Measurements from ENCODE around the gene REPIN1. TPM values are rescaled to one million over a fixed set of nuclear protein-coding genes. Genes with fewer than 3 reads are reported as not detected.

The REPIN1 gene
- total and polyA plus RNA-seq, 2 donors from 2014 or later = 53.7 to 95.8 TPM

DNA sequence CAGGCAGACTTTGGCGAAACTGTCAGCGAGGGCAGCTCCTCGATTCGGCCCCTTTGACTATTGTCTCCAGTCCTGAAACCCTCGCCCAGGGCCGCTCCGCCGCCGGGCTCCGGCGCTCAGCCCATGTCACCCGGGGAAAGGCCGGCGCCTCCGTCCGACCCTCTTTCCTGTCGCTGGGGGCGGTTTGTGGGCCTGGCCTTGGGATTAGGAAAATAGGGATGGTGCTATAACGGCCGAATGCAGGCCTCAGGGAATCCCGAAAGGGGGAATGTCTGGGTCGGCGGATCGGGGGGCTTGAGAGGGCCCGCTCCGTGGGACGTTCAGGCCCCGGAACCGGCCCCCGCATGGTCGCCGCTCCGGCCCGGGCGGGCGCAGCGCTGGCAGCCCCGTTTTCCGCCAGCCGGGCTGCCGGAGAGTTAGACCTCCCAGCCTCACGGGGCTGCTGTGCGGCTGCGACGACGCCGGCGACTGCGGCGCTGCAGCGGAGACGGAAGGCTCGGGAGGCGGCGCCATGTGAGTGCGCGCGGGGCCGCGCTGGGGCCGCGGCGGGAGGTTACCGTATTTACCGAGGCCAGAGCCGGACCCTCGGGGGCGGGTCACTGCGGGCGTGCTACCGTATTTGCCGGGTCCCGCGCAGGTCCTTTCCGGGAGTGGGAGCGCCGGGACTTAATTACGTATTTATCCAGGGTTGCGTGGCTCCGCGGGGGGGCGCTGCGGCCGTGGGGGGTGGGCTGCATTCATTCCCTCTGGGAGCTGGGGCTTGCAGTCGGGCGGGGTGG is 36.4 kb downstream of the REPIN1 start:
- TF ChIP-seq, protein P1, sequence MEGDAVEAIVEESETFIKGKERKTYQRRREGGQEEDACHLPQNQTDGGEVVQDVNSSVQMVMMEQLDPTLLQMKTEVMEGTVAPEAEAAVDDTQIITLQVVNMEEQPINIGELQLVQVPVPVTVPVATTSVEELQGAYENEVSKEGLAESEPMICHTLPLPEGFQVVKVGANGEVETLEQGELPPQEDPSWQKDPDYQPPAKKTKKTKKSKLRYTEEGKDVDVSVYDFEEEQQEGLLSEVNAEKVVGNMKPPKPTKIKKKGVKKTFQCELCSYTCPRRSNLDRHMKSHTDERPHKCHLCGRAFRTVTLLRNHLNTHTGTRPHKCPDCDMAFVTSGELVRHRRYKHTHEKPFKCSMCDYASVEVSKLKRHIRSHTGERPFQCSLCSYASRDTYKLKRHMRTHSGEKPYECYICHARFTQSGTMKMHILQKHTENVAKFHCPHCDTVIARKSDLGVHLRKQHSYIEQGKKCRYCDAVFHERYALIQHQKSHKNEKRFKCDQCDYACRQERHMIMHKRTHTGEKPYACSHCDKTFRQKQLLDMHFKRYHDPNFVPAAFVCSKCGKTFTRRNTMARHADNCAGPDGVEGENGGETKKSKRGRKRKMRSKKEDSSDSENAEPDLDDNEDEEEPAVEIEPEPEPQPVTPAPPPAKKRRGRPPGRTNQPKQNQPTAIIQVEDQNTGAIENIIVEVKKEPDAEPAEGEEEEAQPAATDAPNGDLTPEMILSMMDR (IDR thresholded peaks at IDR 0.05; ENCODE audit: borderline replicate concordance, extremely low read depth, insufficient read depth) = peak; percentile 5
- Histone ChIP-seq H3K4me3 (ENCODE audit: low read length in 3 of 3) (peak overlapping the region; percentile 64 to 79 (median 75)), H3K27me3 (ENCODE audit: control insufficient read depth, insufficient read depth, low read length) (no peaks in the 10 kb centered on the region), H3K36me3 (ENCODE audit: control insufficient read depth in 2 of 3, insufficient read depth in 3 of 3, low read length in 3 of 3) (no peaks in the 10 kb centered on the region), H3K9me3 (ENCODE audit: control insufficient read depth in 2 of 3, insufficient read depth in 1 of 3, low read length in 3 of 3) (no peaks in the 10 kb centered on the region), H3K9ac (ENCODE audit: low read length in 3 of 3) (peak overlapping the region; percentile 28 to 95 (median 90)), H3K27ac (ENCODE audit: low read depth in 2 of 2, low read length in 2 of 2) (peak overlapping the region; percentile 91 to 96), H3K4me1 (ENCODE audit: control insufficient read depth in 2 of 3, insufficient read depth in 2 of 3, low read depth in 1 of 3, low read length in 3 of 3) (peaks cover 5 to 29% (median 29%) of the 10 kb centered on the region in 3 donors)
- DNase-seq (peak; percentile 90 to 96 (median 95)), FAIRE-seq (no peak)
- intact Hi-C loops (cut with DNase I) = no loop called here

DNA sequence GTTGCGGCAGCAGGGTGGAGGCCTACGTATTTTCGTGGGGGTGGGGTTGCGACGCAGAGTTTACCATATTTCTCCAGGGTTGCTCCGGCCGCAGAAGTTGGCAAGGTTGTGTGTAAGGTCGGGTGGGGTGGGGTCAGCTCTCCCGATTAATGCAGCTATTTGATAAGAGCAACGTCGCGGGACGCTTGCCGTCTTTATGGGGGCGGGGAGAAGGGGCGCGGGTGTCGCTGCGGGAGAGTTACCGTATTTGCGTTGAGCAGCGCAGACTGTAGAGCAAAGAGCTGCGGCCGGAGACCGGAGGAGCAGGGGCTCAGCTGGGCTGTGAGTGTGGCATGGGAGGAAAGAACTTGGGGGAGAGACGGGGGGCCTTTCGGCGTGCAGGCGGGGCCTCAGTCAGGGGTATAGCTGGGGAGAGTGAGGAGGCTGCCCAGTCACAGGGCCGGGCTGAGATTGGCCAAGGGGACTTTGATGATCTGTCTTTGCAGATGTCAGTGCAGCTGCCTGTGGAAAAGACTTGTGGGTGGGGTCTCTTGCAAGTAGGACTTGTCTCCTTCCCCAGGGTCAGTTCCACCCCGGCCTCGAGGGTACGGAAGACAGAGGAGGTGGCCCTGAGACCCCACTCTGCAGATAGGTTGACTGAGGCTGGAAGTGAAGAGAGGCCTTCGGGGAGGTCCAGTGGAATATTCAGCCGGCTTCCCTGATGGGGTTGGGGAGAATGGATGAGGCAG is 37.1 kb downstream of the REPIN1 start:
- H3K9me3 ChIP-seq (ENCODE audit: control insufficient read depth in 2 of 3, insufficient read depth in 1 of 3, low read length in 3 of 3) = no peaks in the 10 kb centered on the region
- H3K9ac ChIP-seq (ENCODE audit: low read length in 3 of 3) = peak overlapping the region; percentile 43 to 95 (median 70)
- no peaks in the 10 kb centered on the region for H3K36me3 ChIP-seq (ENCODE audit: control insufficient read depth in 2 of 3, insufficient read depth in 3 of 3, low read length in 3 of 3)
- DNase-seq (peak in 3 of 5 donors; percentile 75 to 83 (median 81)), FAIRE-seq (no peak)
- intact Hi-C loops (cut with DNase I) = no loop called here
- peak overlapping the region; percentile 91 to 96 for H3K27ac ChIP-seq (ENCODE audit: low read depth in 2 of 2, low read length in 2 of 2)
- peaks cover 5 to 36% (median 31%) of the 10 kb centered on the region in 3 donors for H3K4me1 ChIP-seq (ENCODE audit: control insufficient read depth in 2 of 3, insufficient read depth in 2 of 3, low read depth in 1 of 3, low read length in 3 of 3)
- H3K27me3 ChIP-seq (ENCODE audit: control insufficient read depth, insufficient read depth, low read length) = no peaks in the 10 kb centered on the region
- H3K4me3 ChIP-seq (ENCODE audit: low read length in 3 of 3) = peak overlapping the region; percentile 64 to 79 (median 68)
- TF ChIP-seq, protein P1 (IDR thresholded peaks at IDR 0.05; ENCODE audit: borderline replicate concordance, extremely low read depth, insufficient read depth) = no peak

DNA sequence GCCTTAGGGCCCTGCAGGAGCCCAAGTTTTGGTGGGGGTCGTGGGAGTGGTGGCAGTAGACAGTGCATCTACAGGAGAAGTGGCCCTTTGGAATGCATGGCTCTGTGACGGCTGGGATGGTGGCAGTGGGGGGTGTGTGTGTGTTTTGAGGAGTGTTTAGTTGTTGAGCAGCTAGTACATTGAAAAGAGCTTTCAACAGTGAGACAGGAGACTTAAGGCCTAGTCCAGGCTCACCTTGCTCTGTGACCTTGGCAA is 37.6 kb downstream of the REPIN1 start:
- H3K4me1 ChIP-seq (ENCODE audit: control insufficient read depth in 2 of 3, insufficient read depth in 2 of 3, low read depth in 1 of 3, low read length in 3 of 3) = peaks cover 5 to 40% (median 33%) of the 10 kb centered on the region in 3 donors
- peak overlapping the region; percentile 15 to 95 (median 27) for H3K9ac ChIP-seq (ENCODE audit: low read length in 3 of 3)
- peak overlapping the region; percentile 91 to 96 for H3K27ac ChIP-seq (ENCODE audit: low read depth in 2 of 2, low read length in 2 of 2)
- DNase-seq = peak in 1 of 5 donors; percentile 44
- H3K9me3 ChIP-seq (ENCODE audit: control insufficient read depth in 2 of 3, insufficient read depth in 1 of 3, low read length in 3 of 3) = no peaks in the 10 kb centered on the region
- TF ChIP-seq, protein P1 (IDR thresholded peaks at IDR 0.05; ENCODE audit: borderline replicate concordance, extremely low read depth, insufficient read depth) = no peak
- intact Hi-C loops (cut with DNase I) = no loop called here
- H3K27me3 ChIP-seq (ENCODE audit: control insufficient read depth, insufficient read depth, low read length) = no peaks in the 10 kb centered on the region
- FAIRE-seq = no peak
- no peaks in the 10 kb centered on the region for H3K36me3 ChIP-seq (ENCODE audit: control insufficient read depth in 2 of 3, insufficient read depth in 3 of 3, low read length in 3 of 3)
- H3K4me3 ChIP-seq (ENCODE audit: low read length in 3 of 3) = peak overlapping the region; percentile 17 to 79 (median 68)
